Endodermal cell (in vitro differentiated cells): Measurements from ENCODE around the gene PDE4C. TPM values are rescaled to one million over a fixed set of nuclear protein-coding genes. Genes with fewer than 3 reads are reported as not detected.
A peak's percentile ranks its signal among the peaks of the same experiment; 100 is the strongest.

Experiments used
- DNase-seq: peaks from one replicate; pipeline ENCODE4 v3.0.0-alpha.2; 2017
- H3K27ac ChIP-seq: 2 replicates; pipeline ENCODE4 v1.5.1; 2013; ENCODE audit warnings: mild to moderate bottlenecking, low read depth, low read length, moderate library complexity
- H3K27me3 ChIP-seq: 2 replicates; pipeline ENCODE4 v1.6.1; 2013; ENCODE audit warnings: mild to moderate bottlenecking, low read length, moderate library complexity; ENCODE audit not compliant: insufficient read depth, control insufficient read depth, poor library complexity, severe bottlenecking
- H3K36me3 ChIP-seq: 2 replicates; pipeline ENCODE4 v1.7.0; 2013; ENCODE audit warnings: mild to moderate bottlenecking, low read length, moderate library complexity; ENCODE audit not compliant: control insufficient read depth, insufficient read depth
- H3K4me1 ChIP-seq: one replicate; pipeline ENCODE4 v1.7.0; 2013; ENCODE audit warnings: low read length; ENCODE audit not compliant: control insufficient read depth, insufficient read depth
- H3K4me3 ChIP-seq: 2 replicates; pipeline ENCODE4 v1.5.1; 2013; ENCODE audit warnings: mild to moderate bottlenecking, low read length, moderate library complexity
- H3K9ac ChIP-seq: 2 replicates; pipeline ENCODE4 v1.6.1; 2013; ENCODE audit warnings: mild to moderate bottlenecking, low read length, moderate library complexity; ENCODE audit not compliant: poor library complexity, severe bottlenecking; ENCODE audit errors: extremely low read depth
- H3K9me3 ChIP-seq: 2 replicates; pipeline ENCODE4 v1.6.1; 2013; ENCODE audit warnings: mild to moderate bottlenecking, low read length, moderate library complexity; ENCODE audit not compliant: control insufficient read depth
- H3K27ac Mint-ChIP-seq: 2 replicates; pipeline ENCODE4 v1.8.0; 2020; ENCODE audit warnings: mixed read lengths
- H3K27me3 Mint-ChIP-seq: 2 replicates; pipeline ENCODE4 v1.8.0; 2021; ENCODE audit warnings: mild to moderate bottlenecking, mixed read lengths; ENCODE audit not compliant: insufficient read depth
- H3K36me3 Mint-ChIP-seq: 2 replicates; pipeline ENCODE4 v1.8.0; 2020; ENCODE audit warnings: low read depth, mixed read lengths
- H3K4me1 Mint-ChIP-seq: 2 replicates; pipeline ENCODE4 v1.8.0; 2020; ENCODE audit warnings: mixed read lengths
- H3K4me3 Mint-ChIP-seq: 2 replicates; pipeline ENCODE4 v1.8.0; 2020; ENCODE audit warnings: mild to moderate bottlenecking, moderate library complexity, mixed read lengths
- H3K9me3 Mint-ChIP-seq: 2 replicates; pipeline ENCODE4 v1.8.0; 2020; ENCODE audit warnings: mild to moderate bottlenecking, mixed read lengths
- WGBS, 2 experiments: methylation state at CpG; one replicate each; pipeline versions ENCODE4 v1.1.5 to v1.1.7; 2013; ENCODE audit warnings: missing lambda C conversion rate in 2 of 2, mixed read lengths in 1 of 2; ENCODE audit not compliant: insufficient coverage in 1 of 2, insufficient read length in 1 of 2; 5-methylcytosine and 5-hydroxymethylcytosine counted together
- total RNA-seq, 2 donors: library from RNA; stranded (reverse); fragmentation: NEBNext Ultra II Directional in 1 of 2; extraction: Animal tissue kit (Norgen Biotek cat#: 25700) in 1 of 2; gene quantifications; 2 replicates in 1 of 2; 3 replicates in 1 of 2; pipeline ENCODE4 v1.2.1, GENCODE V29; 2021
- TF ChIP-seq, protein P1 (sequence below): fragments of 200-600 bp; sonication (generic); conservative IDR thresholded peaks from 2 replicates; pipeline ENCODE4 v1.5.0; 2021; ENCODE audit warnings: antibody characterized with exemption, mild to moderate bottlenecking

Gene PDE4C
- total RNA-seq, 2 donors from 2014 or later = 1.1 to 2.4 TPM

DNA sequence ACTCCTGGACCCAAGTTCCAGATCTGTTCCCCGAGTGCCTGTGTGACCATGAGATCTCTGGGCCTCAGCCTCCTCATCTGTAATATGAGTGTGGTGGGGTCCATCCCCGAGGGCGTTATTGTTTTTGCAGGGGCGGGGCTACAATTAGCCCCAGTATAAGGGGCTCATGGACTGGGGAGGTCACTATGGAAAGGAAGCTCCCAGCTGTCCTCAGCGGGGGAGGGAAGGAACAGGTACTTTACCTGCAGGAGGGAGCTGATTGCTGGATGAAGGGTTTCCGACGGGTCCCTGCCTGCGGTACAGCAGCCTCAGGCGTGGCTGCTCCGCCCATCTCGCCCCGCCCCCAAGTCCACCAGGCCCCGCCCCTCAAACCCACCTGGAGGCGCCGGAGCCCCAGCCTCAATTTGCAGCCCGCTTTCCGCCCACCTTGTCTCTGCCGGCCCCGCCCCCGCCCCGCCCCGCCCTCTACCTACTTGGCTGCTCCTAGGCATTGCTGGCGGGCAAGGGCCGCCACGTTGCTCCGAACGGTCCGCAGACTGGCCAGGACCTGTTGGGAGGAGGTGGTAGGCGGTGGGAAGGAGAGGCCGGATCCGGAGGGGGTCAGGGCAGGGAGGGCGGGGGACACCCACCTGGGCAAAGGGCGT lies 5.5 kb downstream of the PDE4C start:
- no peak overlapping the region for H3K4me3 ChIP-seq
- peaks cover 7% of the 10 kb centered on the region for H3K4me1 Mint-ChIP-seq

DNA sequence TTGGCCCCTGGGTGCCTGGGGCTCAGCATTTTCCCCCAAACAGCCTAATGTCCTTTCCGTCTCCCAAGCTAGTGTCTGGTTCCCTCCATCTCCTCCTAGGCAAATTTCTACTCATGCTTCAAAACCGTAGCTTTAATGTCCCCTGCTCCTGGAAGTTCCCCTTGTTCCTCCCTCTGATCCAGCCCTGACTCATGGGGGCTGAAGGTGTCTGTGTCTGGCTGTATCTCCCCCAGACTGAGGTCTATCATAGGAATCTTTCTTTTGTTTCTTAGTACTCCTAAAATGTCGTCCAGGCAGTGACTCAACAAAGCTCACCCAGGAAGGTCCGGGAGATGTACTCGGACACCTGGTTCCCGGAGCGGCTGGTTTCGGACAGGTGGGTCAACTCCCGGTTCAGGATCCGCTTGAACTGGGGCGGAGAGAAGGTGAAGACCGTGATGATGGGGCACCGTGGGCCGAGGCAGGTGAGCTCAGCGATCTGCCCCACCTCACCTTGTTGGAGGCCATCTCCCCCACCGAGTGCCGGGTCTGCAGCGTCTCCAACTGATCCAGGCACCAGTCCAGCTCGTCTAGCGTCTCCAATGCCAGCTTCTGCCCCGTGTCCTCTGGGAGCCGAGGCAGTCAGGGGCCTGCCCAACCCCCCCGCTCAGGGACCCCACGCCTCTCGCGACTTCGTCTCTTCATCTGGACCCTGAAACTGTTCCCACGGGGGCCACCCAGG lies 6.2 kb downstream of the PDE4C start:
- 86 to 93% methylated on average over 22 to 28 of the region's 28 CpGs for WGBS, 2 experiments
- no peak overlapping the region for H3K27ac ChIP-seq
- peaks cover 14% of the 10 kb centered on the region for H3K27me3 ChIP-seq
- Mint-ChIP-seq H3K27me3 (peaks cover 21% of the 10 kb centered on the region), H3K36me3 (no peaks in the 10 kb centered on the region), H3K9me3 (no peaks in the 10 kb centered on the region), H3K4me3 (no peak overlapping the region), H3K27ac (no peak overlapping the region), H3K4me1 (peaks cover 7% of the 10 kb centered on the region)
- no peaks in the 10 kb centered on the region for H3K9me3 ChIP-seq
- no peaks in the 10 kb centered on the region for H3K36me3 ChIP-seq
- no peak overlapping the region for H3K4me3 ChIP-seq
- no peak overlapping the region for H3K9ac ChIP-seq
- DNase-seq = no peak
- TF ChIP-seq, protein P1, sequence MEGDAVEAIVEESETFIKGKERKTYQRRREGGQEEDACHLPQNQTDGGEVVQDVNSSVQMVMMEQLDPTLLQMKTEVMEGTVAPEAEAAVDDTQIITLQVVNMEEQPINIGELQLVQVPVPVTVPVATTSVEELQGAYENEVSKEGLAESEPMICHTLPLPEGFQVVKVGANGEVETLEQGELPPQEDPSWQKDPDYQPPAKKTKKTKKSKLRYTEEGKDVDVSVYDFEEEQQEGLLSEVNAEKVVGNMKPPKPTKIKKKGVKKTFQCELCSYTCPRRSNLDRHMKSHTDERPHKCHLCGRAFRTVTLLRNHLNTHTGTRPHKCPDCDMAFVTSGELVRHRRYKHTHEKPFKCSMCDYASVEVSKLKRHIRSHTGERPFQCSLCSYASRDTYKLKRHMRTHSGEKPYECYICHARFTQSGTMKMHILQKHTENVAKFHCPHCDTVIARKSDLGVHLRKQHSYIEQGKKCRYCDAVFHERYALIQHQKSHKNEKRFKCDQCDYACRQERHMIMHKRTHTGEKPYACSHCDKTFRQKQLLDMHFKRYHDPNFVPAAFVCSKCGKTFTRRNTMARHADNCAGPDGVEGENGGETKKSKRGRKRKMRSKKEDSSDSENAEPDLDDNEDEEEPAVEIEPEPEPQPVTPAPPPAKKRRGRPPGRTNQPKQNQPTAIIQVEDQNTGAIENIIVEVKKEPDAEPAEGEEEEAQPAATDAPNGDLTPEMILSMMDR = no peak
- H3K4me1 ChIP-seq = no peaks in the 10 kb centered on the region

More for the DNA sequence above, 5.5 kb downstream of the PDE4C start:
- Histone ChIP-seq H3K4me1 (no peaks in the 10 kb centered on the region), H3K27ac (no peak overlapping the region), H3K36me3 (no peaks in the 10 kb centered on the region), H3K9ac (no peak overlapping the region), H3K27me3 (peaks cover 21% of the 10 kb centered on the region), H3K9me3 (no peaks in the 10 kb centered on the region)
- H3K4me3 Mint-ChIP-seq = peak overlapping the region; percentile 26
- no peak overlapping the region for H3K27ac Mint-ChIP-seq
- peak; percentile 99 for DNase-seq
- no peaks in the 10 kb centered on the region for H3K36me3 Mint-ChIP-seq
- 18% methylated on average over 33 of the region's 33 CpGs; no CpG with 5 or more reads in 1 of the 2 experiments for WGBS, 2 experiments
- peaks cover 28% of the 10 kb centered on the region for H3K27me3 Mint-ChIP-seq
- no peaks in the 10 kb centered on the region for H3K9me3 Mint-ChIP-seq
- TF ChIP-seq, protein P1 = no peak

DNA sequence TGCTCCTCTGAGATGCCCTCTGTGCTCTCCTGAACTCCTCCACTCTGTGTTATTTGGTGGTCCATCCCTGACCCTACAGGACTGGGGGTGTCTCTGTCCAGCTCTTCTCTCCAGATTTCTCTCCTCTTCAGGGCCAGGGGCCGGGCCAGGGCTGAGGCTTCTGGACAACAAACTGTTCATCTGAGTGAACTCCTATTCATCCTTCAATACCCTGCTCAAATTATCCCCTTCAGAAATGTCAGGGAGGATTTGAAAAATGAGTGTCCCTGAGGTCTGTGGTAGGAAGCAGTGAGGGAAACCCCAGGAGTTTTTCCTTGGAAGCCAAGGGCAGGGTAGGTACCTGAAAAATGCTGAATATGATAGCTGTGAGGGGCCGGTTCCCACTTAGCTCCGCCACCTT lies 7.6 kb downstream of the PDE4C start:
- H3K27ac Mint-ChIP-seq = no peak overlapping the region
- TF ChIP-seq, protein P1 = no peak
- peaks cover 14% of the 10 kb centered on the region for H3K27me3 Mint-ChIP-seq
- no peak overlapping the region for H3K4me3 Mint-ChIP-seq
- H3K9me3 Mint-ChIP-seq = no peaks in the 10 kb centered on the region
- H3K36me3 ChIP-seq = no peaks in the 10 kb centered on the region
- H3K36me3 Mint-ChIP-seq = no peaks in the 10 kb centered on the region
- H3K4me1 Mint-ChIP-seq = peaks cover 3% of the 10 kb centered on the region
- H3K4me3 ChIP-seq = no peak overlapping the region
- H3K27me3 ChIP-seq = peaks cover 9% of the 10 kb centered on the region
- no peak for DNase-seq
- WGBS, 2 experiments = 67% methylated on average over 3 of the region's 3 CpGs; no CpG with 5 or more reads in 1 of the 2 experiments
- H3K27ac ChIP-seq = no peak overlapping the region
- H3K9me3 ChIP-seq = no peaks in the 10 kb centered on the region
- H3K4me1 ChIP-seq = no peaks in the 10 kb centered on the region
- H3K9ac ChIP-seq = no peak overlapping the region
